ENCODE results near the gene TXNRD3. TPM values are rescaled to one million over a fixed set of nuclear protein-coding genes. Genes with fewer than 3 reads are reported as not detected.

The TXNRD3 gene
- total RNA-seq, 1 experiment from 2014 or later: 12.9 TPM

- H3K36me3 Mint-ChIP-seq (ENCODE audit: insufficient read depth, unreplicated experiment): no peaks in the 10 kb centered on the region
- no peak overlapping the region for H3K27ac Mint-ChIP-seq (ENCODE audit: low read depth, unreplicated experiment)
- TF ChIP-seq CTCF (IDR thresholded peaks at IDR 0.05; ENCODE audit: unreplicated experiment): no peak
- H3K27me3 Mint-ChIP-seq (ENCODE audit: insufficient read depth, unreplicated experiment): peaks cover 17% of the 10 kb centered on the region
- H3K9me3 Mint-ChIP-seq (ENCODE audit: unreplicated experiment): no peaks in the 10 kb centered on the region
- H3K4me1 Mint-ChIP-seq (ENCODE audit: insufficient read depth, unreplicated experiment): no peaks in the 10 kb centered on the region
- no peak overlapping the region for H3K4me3 Mint-ChIP-seq (ENCODE audit: unreplicated experiment)
- intact Hi-C loops (cut with micrococcal nuclease): no loop called here
- no peak for DNase-seq (ENCODE audit: unreplicated experiment)
- ChIA-PET CTCF (interaction anchor here (1.0 to 3.5 kb wide), 4 partner anchors 12 to 876 kb away, joined by 3 to 15 read pairs (median 4); no protein-coding TSS in a partner anchor), POLR2A (no interaction called here)
- no TSS peak for BruUV-seq (replicated peaks)
Measured at GRCh38 chr3:126672741-126673140, 17.8 kb upstream of the TXNRD3 start.

GRCh38 chr3:126672340-126672739, 17.4 kb upstream of the TXNRD3 start:
- DNase-seq (ENCODE audit: unreplicated experiment): no peak
- POLR2A ChIA-PET: interaction anchor here (1.1 kb wide), 1 partner anchor 103 kb away, joined by 4 read pairs; no protein-coding TSS in a partner anchor
- Mint-ChIP-seq H3K4me3 (ENCODE audit: unreplicated experiment) (no peak overlapping the region), H3K27me3 (ENCODE audit: insufficient read depth, unreplicated experiment) (peaks cover 16% of the 10 kb centered on the region), H3K27ac (ENCODE audit: low read depth, unreplicated experiment) (no peak overlapping the region), H3K36me3 (ENCODE audit: insufficient read depth, unreplicated experiment) (no peaks in the 10 kb centered on the region), H3K9me3 (ENCODE audit: unreplicated experiment) (no peaks in the 10 kb centered on the region), H3K4me1 (ENCODE audit: insufficient read depth, unreplicated experiment) (no peaks in the 10 kb centered on the region)
- intact Hi-C loops (cut with micrococcal nuclease): no loop called here
- no TSS peak for BruUV-seq (replicated peaks)
- TF ChIP-seq CTCF (IDR thresholded peaks at IDR 0.05; ENCODE audit: unreplicated experiment): no peak
- CTCF ChIA-PET: interaction anchor here (0.6 to 3.5 kb wide), 2 partner anchors 12 to 593 kb away, joined by 3 to 15 read pairs; no protein-coding TSS in a partner anchor

- H3K4me3 Mint-ChIP-seq (ENCODE audit: unreplicated experiment): no peak overlapping the region
- CTCF ChIA-PET: interaction anchor here (0.8 to 1.1 kb wide), 5 partner anchors 8 to 876 kb away, joined by 3 to 6 read pairs (median 4); no protein-coding TSS in a partner anchor
- no peak for DNase-seq (ENCODE audit: unreplicated experiment)
- no peak overlapping the region for H3K27ac Mint-ChIP-seq (ENCODE audit: low read depth, unreplicated experiment)
- no peak for TF ChIP-seq CTCF (IDR thresholded peaks at IDR 0.05; ENCODE audit: unreplicated experiment)
- no peaks in the 10 kb centered on the region for H3K9me3 Mint-ChIP-seq (ENCODE audit: unreplicated experiment)
- intact Hi-C loops (cut with micrococcal nuclease): no loop called here
- POLR2A ChIA-PET: interaction anchor here (0.7 to 1.1 kb wide), 2 partner anchors 104 to 328 kb away, joined by 3 to 4 read pairs; no protein-coding TSS in a partner anchor
- H3K36me3 Mint-ChIP-seq (ENCODE audit: insufficient read depth, unreplicated experiment): no peaks in the 10 kb centered on the region
- no TSS peak for BruUV-seq (replicated peaks)
- H3K4me1 Mint-ChIP-seq (ENCODE audit: insufficient read depth, unreplicated experiment): no peaks in the 10 kb centered on the region
- peaks cover 8% of the 10 kb centered on the region for H3K27me3 Mint-ChIP-seq (ENCODE audit: insufficient read depth, unreplicated experiment)
Measured at GRCh38 chr3:126671521-126671920, 16.6 kb upstream of the TXNRD3 start.

- H3K27me3 Mint-ChIP-seq (ENCODE audit: insufficient read depth, unreplicated experiment): peaks cover 21% of the 10 kb centered on the region
- H3K9me3 Mint-ChIP-seq (ENCODE audit: unreplicated experiment): no peaks in the 10 kb centered on the region
- no peak for DNase-seq (ENCODE audit: unreplicated experiment)
- TF ChIP-seq CTCF (IDR thresholded peaks at IDR 0.05; ENCODE audit: unreplicated experiment): no peak
- intact Hi-C loops (cut with micrococcal nuclease): no loop called here
- POLR2A ChIA-PET: no interaction called here
- CTCF ChIA-PET: interaction anchor here (0.8 to 1.1 kb wide), 2 partner anchors 11 to 214 kb away, joined by 3 to 7 read pairs; no protein-coding TSS in a partner anchor
- BruUV-seq (replicated peaks): no TSS peak
- H3K36me3 Mint-ChIP-seq (ENCODE audit: insufficient read depth, unreplicated experiment): no peaks in the 10 kb centered on the region
- no peak overlapping the region for H3K4me3 Mint-ChIP-seq (ENCODE audit: unreplicated experiment)
- no peaks in the 10 kb centered on the region for H3K4me1 Mint-ChIP-seq (ENCODE audit: insufficient read depth, unreplicated experiment)
- no peak overlapping the region for H3K27ac Mint-ChIP-seq (ENCODE audit: low read depth, unreplicated experiment)
Measured at GRCh38 chr3:126668450-126669401, 13.8 kb upstream of the TXNRD3 start.
